AG04449 (cell line): ENCODE measurements around the gene PRTN3.

Experiments used
- CTCF ChIA-PET: fragments of 350-600 bp; formaldehyde crosslinking; extraction: SDS; loops from one replicate; lab custom pipeline; 2021; ENCODE audit warnings: antibody characterized with exemption; lab: Yijun Ruan, JAX
- POLR2A ChIA-PET: fragments of 400-600, 350-600 bp; formaldehyde crosslinking; extraction: SDS; loops from one replicate; lab custom pipeline; 2020; ENCODE audit warnings: antibody characterized with exemption, inconsistent platforms; lab: Yijun Ruan, JAX
- DNase-seq: peaks from one replicate; pipeline ENCODE4 v3.0.0-alpha.2; 2010; ENCODE audit warnings: low read depth, low spot score
- H3K4me3 ChIP-seq: 2 replicates; pipeline ENCODE4 v1.5.1; 2011; ENCODE audit warnings: low read depth, mild to moderate bottlenecking, control low read depth, low read length
- CTCF ChIP-seq: IDR thresholded peaks from one replicate; pipeline ENCODE4 v1.5.1; 2011; ENCODE audit warnings: mild to moderate bottlenecking, moderate library complexity, low read length, control low read depth, inconsistent platforms; ENCODE audit not compliant: insufficient read depth; ENCODE audit errors: missing control alignments

PRTN3 gene

GRCh38 chr19:863315-863620 is 22.5 kb downstream of the PRTN3 start:
- POLR2A ChIA-PET = interaction anchor here (1.0 kb wide), 2 partner anchors 30 to 65 kb away, joined by 3 to 4 read pairs; partner anchors contain the start of genes MED16 and RNU6-9
- DNase-seq = no peak
- CTCF ChIA-PET = interaction anchor here (0.7 to 4.0 kb wide), 10 partner anchors 13 to 138 kb away, joined by 3 to 20 read pairs (median 4); no protein-coding TSS in a partner anchor
- no peak for TF ChIP-seq CTCF
- H3K4me3 ChIP-seq = no peak overlapping the region

- POLR2A ChIA-PET = no interaction called here
- H3K4me3 ChIP-seq = no peak overlapping the region
- TF ChIP-seq CTCF = no peak
- CTCF ChIA-PET = interaction anchor here (1.1 kb wide), 1 partner anchor 10 kb away, joined by 3 read pairs; no protein-coding TSS in a partner anchor
- no peak for DNase-seq
Observed at GRCh38 chr19:866769-867300, 26.0 kb downstream of the PRTN3 start.

GRCh38 chr19:867301-867793 is 26.5 kb downstream of the PRTN3 start:
- no peak for TF ChIP-seq CTCF
- ChIA-PET POLR2A (no interaction called here), CTCF (interaction anchor here (1.1 kb wide), 1 partner anchor 11 kb away, joined by 3 read pairs; no protein-coding TSS in a partner anchor)
- no peak for DNase-seq
- H3K4me3 ChIP-seq = no peak overlapping the region

- no peak overlapping the region for H3K4me3 ChIP-seq
- POLR2A ChIA-PET = no interaction called here
- CTCF ChIA-PET = interaction anchor here (1.1 kb wide), 1 partner anchor 12 kb away, joined by 3 read pairs; no protein-coding TSS in a partner anchor
- no peak for DNase-seq
- no peak for TF ChIP-seq CTCF
Observed at GRCh38 chr19:867855-868457, 27.2 kb downstream of the PRTN3 start.

GRCh38 chr19:868458-869244 is 27.9 kb downstream of the PRTN3 start:
- no peak for DNase-seq
- CTCF ChIA-PET = interaction anchor here (0.6 kb wide), 1 partner anchor 10 kb away, joined by 3 read pairs; no protein-coding TSS in a partner anchor
- no peak overlapping the region for H3K4me3 ChIP-seq
- POLR2A ChIA-PET = no interaction called here
- TF ChIP-seq CTCF = no peak
